ENCODE data around the gene CCSER2.
"Not testable (repeated sequence)": the region's sequence is repeated elsewhere in the genome, so short reads cannot be mapped to it uniquely, and the experiment has no call there.

Gene CCSER2

GRCh38 chr10:84328418-84329195 is at the start of gene CCSER2:
TSS of gene CCSER2 (plus strand) at chr10:84328589. CDS start at chr10:84371053, 42,464 bp downstream.
- FAIRE-seq: no peak

DNA sequence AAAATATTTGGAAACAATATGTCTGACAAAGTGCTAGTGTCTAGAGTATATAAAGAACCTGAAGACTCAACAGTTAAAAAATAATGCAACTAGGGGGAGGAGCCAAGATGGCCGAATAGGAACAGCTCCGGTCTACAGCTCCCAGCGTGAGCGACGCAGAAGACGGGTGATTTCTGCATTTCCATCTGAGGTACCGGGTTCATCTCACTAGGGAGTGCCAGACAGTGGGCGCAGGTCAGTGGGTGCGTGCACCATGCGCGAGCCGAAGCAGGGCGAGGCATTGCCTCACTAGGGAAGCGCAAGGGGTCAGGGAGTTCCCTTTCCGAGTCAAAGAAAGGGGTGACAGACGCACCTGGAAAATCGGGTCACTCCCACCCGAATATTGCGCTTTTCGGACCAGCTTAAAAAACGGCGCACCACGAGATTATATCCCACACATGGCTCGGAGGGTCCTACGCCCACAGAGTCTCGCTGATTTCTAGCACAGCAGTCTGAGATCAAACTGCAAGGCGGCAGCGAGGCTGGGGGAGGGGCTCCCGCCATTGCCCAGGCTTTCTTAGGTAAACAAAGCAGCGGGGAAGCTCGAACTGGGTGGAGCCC is 48.4 kb upstream of the CCSER2 start:
- FAIRE-seq: not testable (repeated sequence)

DNA sequence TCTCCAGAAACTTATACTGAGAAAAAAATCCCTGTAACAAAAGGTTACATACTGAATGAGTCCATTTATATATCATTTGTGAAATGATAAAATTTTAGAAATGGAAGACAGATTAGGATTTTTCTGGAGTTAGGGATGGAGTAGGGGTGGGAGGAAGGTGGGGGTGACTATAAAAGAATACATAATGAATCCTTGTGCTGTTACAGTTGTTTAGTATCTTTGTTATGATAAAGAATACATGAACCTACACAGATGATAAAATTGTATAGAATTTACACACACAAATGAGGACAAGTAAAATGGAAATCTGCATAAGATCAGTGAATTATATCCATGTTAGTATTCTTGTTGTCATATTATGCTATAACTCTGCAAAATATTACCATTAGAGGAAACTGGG is 41.7 kb upstream of the CCSER2 start:
- no peak for FAIRE-seq

DNA sequence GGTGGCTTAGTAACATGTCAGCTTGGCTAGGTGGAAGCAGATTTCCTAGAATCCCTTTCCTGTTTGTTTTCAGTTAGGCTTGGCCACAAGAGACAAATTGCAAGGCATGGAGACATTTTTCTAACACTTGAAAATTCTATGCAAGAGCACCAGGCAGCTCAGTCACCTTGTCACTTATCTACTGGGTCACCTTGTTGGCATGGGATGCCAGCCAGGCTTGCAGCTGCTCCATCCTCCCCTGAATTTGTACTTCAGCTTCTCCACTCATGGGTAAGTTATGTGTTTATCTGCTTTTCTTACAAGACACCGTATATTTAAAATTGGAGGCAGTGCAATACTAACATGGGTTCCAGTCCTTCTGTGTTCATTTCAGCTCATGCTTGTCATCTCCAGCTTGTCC is 40.2 kb upstream of the CCSER2 start:
- FAIRE-seq: no peak

DNA sequence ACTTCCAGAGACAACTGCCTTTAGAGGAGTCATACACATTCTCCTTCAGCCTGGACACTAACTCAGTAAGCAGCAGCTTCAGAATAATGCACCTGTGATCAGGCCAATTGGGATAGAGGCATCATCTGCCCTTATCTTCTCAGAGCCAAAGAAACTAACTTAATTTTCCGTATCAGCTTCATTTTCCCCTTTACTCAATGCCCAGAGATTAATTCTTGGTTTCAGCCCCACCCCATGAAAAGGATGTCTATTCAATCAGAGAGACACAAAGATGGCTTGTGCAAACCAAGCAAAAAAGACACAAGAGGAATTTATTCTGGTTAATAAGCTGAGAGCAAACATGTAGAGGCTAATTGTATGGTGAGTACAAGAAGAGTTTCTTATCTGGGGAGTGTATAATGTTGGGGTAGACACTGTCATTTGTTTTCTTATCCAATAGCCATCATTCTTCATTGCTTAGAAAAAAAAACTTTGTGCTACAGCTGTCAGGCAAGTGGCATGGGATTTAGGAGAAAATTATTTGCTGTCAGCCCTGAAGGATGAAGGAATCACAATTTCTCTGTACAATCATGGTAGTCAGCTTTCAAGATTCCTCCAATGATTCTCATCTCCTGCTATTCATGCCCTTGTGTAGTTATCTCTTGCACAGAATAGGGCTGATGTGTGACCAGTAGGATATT is 38.7 kb upstream of the CCSER2 start:
- no peak for FAIRE-seq

DNA sequence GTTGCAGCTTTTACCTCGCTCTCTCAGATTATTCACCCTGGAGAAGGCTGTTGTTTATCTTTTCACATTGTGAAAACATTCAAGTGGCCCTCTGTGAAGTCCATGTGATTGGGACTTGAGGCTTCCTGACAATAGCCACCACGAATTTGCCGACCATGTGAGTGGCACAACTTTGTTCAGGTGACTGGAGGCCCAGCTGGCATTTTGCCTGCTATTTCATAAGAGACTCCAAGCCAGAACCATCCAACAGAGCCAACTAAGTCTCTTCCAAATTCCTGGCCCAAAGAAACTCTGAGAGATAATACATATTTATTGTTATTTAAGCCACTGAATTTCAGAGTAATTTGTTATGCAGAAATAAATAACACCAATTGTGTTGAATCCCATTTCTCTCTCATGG is 38.2 kb upstream of the CCSER2 start:
- no peak for FAIRE-seq

- no peak for FAIRE-seq
These were observed 37.0 kb upstream of the CCSER2 start for GRCh38 chr10:84291384-84291783.

GRCh38 chr10:84292502-84292901 is 35.9 kb upstream of the CCSER2 start:
- no peak for FAIRE-seq

DNA sequence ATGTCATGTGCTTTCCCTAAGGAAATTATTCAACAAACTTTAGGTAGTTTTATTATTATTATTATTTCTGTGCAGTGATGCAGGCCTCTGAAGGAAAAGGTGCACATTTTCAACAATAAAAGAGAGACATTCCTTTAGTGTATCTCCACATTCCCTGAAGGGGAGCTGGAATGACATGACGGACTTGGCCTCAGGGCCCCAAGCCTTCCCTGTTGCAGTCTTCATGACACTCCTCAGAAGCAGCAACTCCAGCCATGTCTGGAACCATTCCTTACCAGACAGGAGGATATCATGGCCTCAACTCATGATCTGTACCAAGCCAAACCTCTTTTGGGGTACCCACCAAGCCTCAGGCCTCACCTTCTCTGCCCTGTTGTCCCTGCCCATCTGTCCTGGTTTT is 35.2 kb upstream of the CCSER2 start:
- no peak for FAIRE-seq

- no peak for FAIRE-seq
These were observed 34.8 kb upstream of the CCSER2 start for GRCh38 chr10:84293574-84294016.

DNA sequence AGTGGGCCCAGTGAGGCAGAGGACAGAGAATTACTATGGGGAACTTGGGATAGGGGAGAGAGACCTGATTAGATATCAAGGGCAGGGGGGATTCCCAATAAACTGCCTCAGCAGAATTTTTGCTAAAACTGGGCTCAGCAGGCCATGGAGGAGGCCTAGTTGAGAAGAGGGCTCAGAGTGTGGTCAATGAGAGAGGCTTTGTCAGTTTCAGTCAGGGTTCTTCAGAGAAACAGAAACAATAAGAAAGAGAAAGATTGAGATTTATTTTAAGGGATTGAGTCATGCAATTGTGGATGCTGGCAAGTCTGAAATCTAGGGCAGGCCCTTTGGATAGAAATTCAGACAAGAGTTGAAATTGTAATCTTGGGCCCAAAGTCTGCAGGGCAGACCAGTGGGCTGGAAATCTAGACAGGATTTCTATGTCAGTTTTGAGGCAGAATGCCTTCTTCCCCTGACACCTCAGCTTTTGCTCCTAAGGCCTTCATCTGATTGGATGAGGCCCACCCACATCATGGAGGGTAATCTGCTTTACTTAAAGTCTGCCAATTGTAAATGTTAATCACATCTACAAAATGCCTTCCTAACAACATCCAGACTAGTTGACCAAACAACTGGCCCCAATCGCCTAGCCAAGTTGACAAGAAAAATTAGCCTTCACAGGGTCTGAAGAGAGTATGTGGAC is 33.5 kb upstream of the CCSER2 start:
- no peak for FAIRE-seq

GRCh38 chr10:84296091-84296981 is 32.1 kb upstream of the CCSER2 start:
- no peak for FAIRE-seq

- FAIRE-seq: no peak
These were observed 30.3 kb upstream of the CCSER2 start for GRCh38 chr10:84298057-84298456.

GRCh38 chr10:84302223-84302622 is 26.2 kb upstream of the CCSER2 start:
- no peak for FAIRE-seq

DNA sequence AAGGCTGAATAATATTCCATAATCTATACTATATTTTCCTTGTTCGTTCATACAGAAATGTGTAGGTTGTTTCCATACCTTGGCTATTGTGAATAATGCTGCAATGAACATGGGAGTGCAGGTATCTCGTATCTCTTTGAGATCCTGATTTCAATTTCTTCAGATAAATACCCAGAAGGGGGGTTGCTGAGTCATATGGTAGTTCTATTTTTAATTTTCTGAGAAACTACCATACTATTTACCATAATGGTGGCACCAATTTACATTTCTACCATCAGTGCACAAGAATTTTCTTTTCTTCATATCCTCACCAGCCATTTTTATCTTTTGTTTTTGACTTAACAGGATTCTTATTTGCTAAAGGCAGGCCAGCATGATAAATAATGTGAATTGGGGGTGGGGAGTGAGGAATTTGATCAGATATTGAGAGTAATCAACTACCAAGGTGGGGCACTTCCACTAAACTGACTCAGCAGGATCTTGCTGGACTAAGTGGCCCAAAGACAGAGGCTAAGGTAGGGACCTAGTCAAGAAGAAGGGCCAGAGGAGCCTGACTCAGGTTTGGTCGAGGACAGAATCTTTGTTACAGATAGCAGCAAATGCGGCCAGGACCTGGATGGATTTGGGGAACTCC is 21.5 kb upstream of the CCSER2 start:
- FAIRE-seq: no peak

- no peak for FAIRE-seq
These were observed 20.4 kb upstream of the CCSER2 start for GRCh38 chr10:84308021-84308420.

GRCh38 chr10:84308481-84309304 is 19.7 kb upstream of the CCSER2 start:
- no peak for FAIRE-seq

DNA sequence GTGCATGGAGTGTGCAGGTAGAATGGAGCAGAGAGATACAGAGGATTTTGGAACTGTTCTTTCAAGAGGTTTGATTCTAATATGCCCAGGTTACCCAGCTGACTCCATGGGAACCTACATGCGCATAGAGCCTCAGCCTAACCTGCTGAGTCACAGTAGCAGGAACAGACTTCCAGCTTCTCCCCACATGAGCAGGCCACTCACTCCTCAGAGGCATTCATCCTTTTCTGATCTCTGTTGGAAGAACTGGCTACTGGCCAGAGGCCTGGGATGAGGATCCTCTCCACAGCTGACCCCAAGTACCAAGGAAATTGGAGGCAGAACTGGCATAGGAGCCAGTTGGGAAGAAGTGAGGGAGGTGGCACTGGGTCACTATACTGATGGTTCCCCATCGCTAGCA is 17.9 kb upstream of the CCSER2 start:
- FAIRE-seq: no peak

DNA sequence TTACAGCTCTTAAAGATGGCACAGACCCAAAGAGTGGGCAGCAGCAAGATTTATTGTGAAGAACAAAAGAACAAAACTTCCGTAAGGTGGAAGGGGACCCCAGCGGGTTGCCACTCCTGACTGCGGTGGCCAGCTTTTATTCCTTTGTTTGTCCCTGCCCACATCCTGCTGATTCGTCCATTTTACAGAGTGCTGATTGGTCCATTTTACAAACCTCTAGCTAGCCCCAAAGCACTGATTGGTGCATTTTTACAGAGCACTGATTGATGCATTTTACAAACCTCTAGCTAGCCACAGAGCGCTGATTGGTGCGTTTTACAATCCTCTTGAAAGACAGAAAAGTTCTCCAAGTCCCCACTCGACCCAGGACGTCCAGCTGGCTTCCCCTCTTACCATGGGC is 16.8 kb upstream of the CCSER2 start:
- FAIRE-seq: no peak

DNA sequence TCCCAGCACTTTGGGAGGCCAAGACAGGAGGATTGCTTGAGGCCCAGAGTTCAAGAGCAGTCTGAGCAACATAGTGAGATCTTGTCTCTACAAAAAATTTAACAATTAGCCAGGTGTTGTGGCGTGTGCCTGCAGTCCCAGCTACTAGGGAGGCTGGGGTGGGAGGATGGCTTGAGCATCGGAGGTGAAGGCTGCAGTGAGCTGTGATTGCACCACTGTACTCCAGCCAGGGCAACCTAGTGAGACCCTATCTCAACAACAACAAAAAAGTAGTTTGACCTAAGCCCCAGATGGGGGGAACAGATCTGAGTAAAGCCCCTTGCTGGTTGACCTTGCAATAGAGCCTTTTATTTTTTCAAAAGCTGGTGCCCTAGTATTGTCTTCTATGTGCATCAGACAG is 15.6 kb upstream of the CCSER2 start:
- FAIRE-seq: no peak

- FAIRE-seq: no peak
These were observed 14.1 kb upstream of the CCSER2 start for GRCh38 chr10:84314275-84314674.

Data from endometrium (tissue), 2 donors.